H1 (cell line): ENCODE data around the gene NEFH. TPM values are rescaled to one million over a fixed set of nuclear protein-coding genes. Genes with fewer than 3 reads are reported as not detected.

Source experiments
- CTCF ChIA-PET: fragments of 300-600 bp; sonication (Branson Sonifier 250); formaldehyde crosslinking; loops from one replicate; lab custom pipeline; 2021; ENCODE audit not compliant: partially characterized antibody; lab: Charles Lee
- POLR2A ChIA-PET: fragments of 300-600 bp; sonication (Branson Sonifier 250); formaldehyde crosslinking; loops from one replicate; lab custom pipeline; 2021; ENCODE audit warnings: inconsistent platforms; ENCODE audit not compliant: partially characterized antibody; lab: Charles Lee
- DNase-seq, 2 experiments: peaks; one replicate each; pipeline versions ENCODE4 v3.0.0 to v3.0.0-alpha.2; 2010 to 2022; ENCODE audit warnings: low spot score in 2 of 2, low read depth in 1 of 2, mixed read lengths in 1 of 2
- FAIRE-seq: peaks from 2 replicates; lab custom pipeline; 2011; peaks lifted over from hg19 to GRCh38; lab: Jason Lieb, UNC
- H2AFZ ChIP-seq: 2 replicates; pipeline ENCODE4 v1.8.1; 2012; ENCODE audit warnings: low read length, inconsistent platforms
- H2AK5ac ChIP-seq: 2 replicates; pipeline ENCODE4 v1.6.1; 2013; ENCODE audit warnings: low read depth, low read length
- H2BK120ac ChIP-seq: replicated peaks from 2 replicates; pipeline ENCODE3; 2013; ENCODE audit warnings: low read depth, low read length, inconsistent platforms
- H2BK12ac ChIP-seq: 2 replicates; pipeline ENCODE4 v1.6.1; 2013; ENCODE audit warnings: low read depth, low read length
- H2BK15ac ChIP-seq: 2 replicates; pipeline ENCODE4 v1.6.1; 2013; ENCODE audit warnings: low read length
- H2BK20ac ChIP-seq: 2 replicates; pipeline ENCODE4 v1.6.1; 2013; ENCODE audit warnings: low read length
- H2BK5ac ChIP-seq: 2 replicates; pipeline ENCODE4 v1.6.1; 2013; ENCODE audit warnings: low read depth, low read length
- H3K14ac ChIP-seq: 2 replicates; pipeline ENCODE4 v1.6.1; 2013; ENCODE audit warnings: inconsistent platforms; ENCODE audit not compliant: insufficient read length
- H3K18ac ChIP-seq: 2 replicates; pipeline ENCODE4 v1.6.1; 2013; ENCODE audit warnings: low read length; ENCODE audit errors: extremely low read depth
- H3K23ac ChIP-seq: 2 replicates; pipeline ENCODE4 v1.6.1; 2013; ENCODE audit warnings: inconsistent platforms; ENCODE audit not compliant: insufficient read length
- H3K23me2 ChIP-seq: 2 replicates; pipeline ENCODE4 v1.6.1; 2013; ENCODE audit warnings: low read depth, low read length
- H3K27ac ChIP-seq: 2 replicates; pipeline ENCODE4 v1.6.1; 2011; ENCODE audit warnings: low read depth, low read length, inconsistent platforms
- H3K27me3 ChIP-seq, 4 experiments: replicated peaks in 1 of 4; 1 replicate in 1 of 4; 2 replicates in 3 of 4; pipeline versions ENCODE4 v1.6.1 to v1.8.1; 2011 to 2013; ENCODE audit warnings: low read length in 3 of 4, mild to moderate bottlenecking in 3 of 4, inconsistent platforms in 2 of 4, mixed read lengths in 2 of 4, moderate library complexity in 1 of 4; ENCODE audit not compliant: control insufficient read depth in 3 of 4, insufficient read depth in 3 of 4; ENCODE audit errors: extremely low read depth in 1 of 4
- H3K36me3 ChIP-seq, 4 experiments: 2 replicates each; pipeline versions ENCODE4 v1.6.1 to v1.8.1; 2011 to 2013; ENCODE audit warnings: mild to moderate bottlenecking in 4 of 4, low read length in 3 of 4, moderate library complexity in 2 of 4, control low read depth in 1 of 4, inconsistent platforms in 1 of 4; ENCODE audit not compliant: insufficient read depth in 4 of 4, control insufficient read depth in 2 of 4
- H3K4ac ChIP-seq: replicated peaks from 2 replicates; pipeline ENCODE3; 2013; ENCODE audit warnings: low read length, low read depth, mixed read lengths, inconsistent platforms; ENCODE audit not compliant: insufficient read length
- H3K4me1 ChIP-seq, 4 experiments: replicated peaks in 1 of 4; 1 replicate in 1 of 4; 2 replicates in 3 of 4; pipeline versions ENCODE4 v1.6.1 to v1.8.1; 2011 to 2013; ENCODE audit warnings: low read length in 3 of 4, inconsistent platforms in 2 of 4, mixed read lengths in 1 of 4; ENCODE audit not compliant: insufficient read depth in 4 of 4, control insufficient read depth in 3 of 4
- H3K4me2 ChIP-seq, 2 experiments: 2 replicates each; pipeline versions ENCODE4 v1.6.1 to v1.8.1; 2011 to 2013; ENCODE audit warnings: low read depth in 2 of 2, low read length in 2 of 2, control low read depth in 1 of 2, inconsistent platforms in 1 of 2, mild to moderate bottlenecking in 1 of 2; ENCODE audit not compliant: insufficient read depth in 1 of 2
- H3K4me3 ChIP-seq, 4 experiments: fragments of 200-600, 300-600 bp in 1 of 4; sonication (generic), shearing (Covaris generic), sonication (Bioruptor Twin) in 1 of 4; 2 replicates each; pipeline versions ENCODE4 v1.5.1 to v1.8.1; 2011 to 2016; ENCODE audit warnings: low read length in 4 of 4, low read depth in 3 of 4, control low read depth in 2 of 4, inconsistent platforms in 2 of 4, mild to moderate bottlenecking in 2 of 4, mixed read lengths in 1 of 4, moderate library complexity in 1 of 4; ENCODE audit not compliant: insufficient read depth in 2 of 4; ENCODE audit errors: extremely low read depth in 1 of 4
- H3K56ac ChIP-seq: replicated peaks from 2 replicates; pipeline ENCODE3; 2013; ENCODE audit warnings: low read depth, mild to moderate bottlenecking, mixed read lengths, low read length, inconsistent platforms; ENCODE audit not compliant: insufficient read length
- H3K79me1 ChIP-seq: 2 replicates; pipeline ENCODE4 v1.6.1; 2013; ENCODE audit warnings: low read depth, low read length, control low read depth
- H3K79me2 ChIP-seq, 2 experiments: 2 replicates each; pipeline versions ENCODE4 v1.6.1 to v1.8.1; 2012 to 2013; ENCODE audit warnings: low read length in 2 of 2, mild to moderate bottlenecking in 2 of 2, inconsistent platforms in 1 of 2; ENCODE audit not compliant: insufficient read depth in 2 of 2, control insufficient read depth in 1 of 2
- H3K9ac ChIP-seq, 4 experiments: replicated peaks in 1 of 4; 1 replicate in 1 of 4; 2 replicates in 3 of 4; pipeline versions ENCODE4 v1.6.1 to v1.8.1; 2011 to 2013; ENCODE audit warnings: low read depth in 3 of 4, low read length in 3 of 4, control low read depth in 2 of 4, mild to moderate bottlenecking in 2 of 4, moderate library complexity in 2 of 4, inconsistent platforms in 1 of 4; ENCODE audit errors: extremely low read depth in 1 of 4
- H3K9me3 ChIP-seq, 2 experiments: 2 replicates each; pipeline versions ENCODE4 v1.6.1 to v1.8.1; 2012 to 2013; ENCODE audit warnings: mild to moderate bottlenecking in 2 of 2, moderate library complexity in 2 of 2, control low read depth in 1 of 2, inconsistent platforms in 1 of 2, low read depth in 1 of 2, low read length in 1 of 2, mixed read lengths in 1 of 2; ENCODE audit not compliant: insufficient read depth in 2 of 2
- H4K20me1 ChIP-seq, 2 experiments: replicated peaks in 1 of 2; 2 replicates each; pipeline versions ENCODE3 to v1.8.1; 2011 to 2013; ENCODE audit warnings: inconsistent platforms in 2 of 2, low read length in 2 of 2, mild to moderate bottlenecking in 1 of 2; ENCODE audit not compliant: insufficient read depth in 2 of 2, control insufficient read depth in 1 of 2
- H4K5ac ChIP-seq: 2 replicates; pipeline ENCODE4 v1.6.1; 2013; ENCODE audit warnings: low read length, low read depth, mixed read lengths, inconsistent platforms; ENCODE audit not compliant: insufficient read length
- H4K8ac ChIP-seq: 2 replicates; pipeline ENCODE4 v1.8.0; 2013; ENCODE audit warnings: mild to moderate bottlenecking, moderate library complexity, low read length, inconsistent platforms; ENCODE audit not compliant: insufficient read depth; ENCODE audit errors: extremely low read depth
- H4K91ac ChIP-seq: replicated peaks from 2 replicates; pipeline ENCODE3; 2013; ENCODE audit warnings: low read length, mixed read lengths, inconsistent platforms; ENCODE audit not compliant: insufficient read length
- GABPA ChIP-seq: IDR thresholded peaks from 2 replicates; pipeline ENCODE4 v1.6.1; 2011; ENCODE audit warnings: mild to moderate bottlenecking, low read length, moderate library complexity, borderline replicate concordance; ENCODE audit not compliant: insufficient read depth
- HDAC6 ChIP-seq: IDR thresholded peaks from one replicate; pipeline ENCODE4 v1.7.1; 2012; ENCODE audit warnings: low read depth, mild to moderate bottlenecking, inconsistent platforms, low read length, moderate library complexity
- NRF1 ChIP-seq: IDR thresholded peaks from 2 replicates; pipeline ENCODE4 v1.6.1; 2011; ENCODE audit warnings: mild to moderate bottlenecking, low read depth, low read length, improper control_type of control experiment
- RBBP5 ChIP-seq: IDR thresholded peaks from 2 replicates; pipeline ENCODE4 v1.7.1; 2012; ENCODE audit warnings: low read depth, mild to moderate bottlenecking, inconsistent platforms, low read length, moderate library complexity, borderline replicate concordance
- SAP30 ChIP-seq: fragments of 300-600 bp; sonication (generic); IDR thresholded peaks from 2 replicates; pipeline ENCODE4 v1.7.1; 2012; ENCODE audit warnings: low read length, moderate library complexity, mild to moderate bottlenecking, inconsistent platforms; ENCODE audit not compliant: insufficient read depth, insufficient replicate concordance
- TAF1 ChIP-seq: IDR thresholded peaks from 2 replicates; pipeline ENCODE4 v1.6.1; 2011; ENCODE audit warnings: mild to moderate bottlenecking, low read depth, low read length
- WGBS, 2 experiments: shearing (Covaris generic) in 1 of 2; methylation state at CpG; one replicate each; pipeline versions ENCODE4 v1.1.6 to v1.1.7; 2013 to 2015; ENCODE audit warnings: low lambda C conversion rate in 2 of 2, mixed read lengths in 2 of 2, inconsistent platforms in 1 of 2, low coverage in 1 of 2, missing lambda C conversion rate in 1 of 2; ENCODE audit not compliant: insufficient replicate concordance in 2 of 2, insufficient coverage in 1 of 2, insufficient read length in 1 of 2; ENCODE audit errors: extremely low coverage in 1 of 2, missing lambda C conversion rate in 1 of 2; 5-methylcytosine and 5-hydroxymethylcytosine counted together
- polyA plus RNA-seq, 7 experiments: library from polyadenylated mRNA; depleted of rRNA in 3 of 7; stranded (reverse) in 5 of 7; unstranded in 2 of 7; fragments of >200 nt in 5 of 7; fragments of 200-250 nt in 2 of 7; gene quantifications; 1 replicate in 5 of 7; 2 replicates in 1 of 7; 4 replicates in 1 of 7; pipeline versions ENCODE4 v1.2.1 to v1.2.3, GENCODE V29; 2011 to 2013; ENCODE audit warnings: missing spikeins in 2 of 7, mixed read lengths in 2 of 7
- total RNA-seq: library from RNA; stranded (reverse); fragmentation: NEBNext Ultra II Directional; extraction: Animal tissue kit (Norgen Biotek cat#: 25700); gene quantifications from 2 replicates; pipeline ENCODE4 v1.2.1, GENCODE V29; 2021
- TF ChIP-seq, protein P1 (sequence below): IDR thresholded peaks from 2 replicates; pipeline ENCODE4 v1.6.1; 2012; ENCODE audit warnings: inconsistent platforms

The NEFH gene
- total and polyA plus RNA-seq, 2 of the 8 experiments (the other 6 are each of a cell fraction or from before 2014, with no cell fraction given): 0.57 to 2.3 TPM

DNA sequence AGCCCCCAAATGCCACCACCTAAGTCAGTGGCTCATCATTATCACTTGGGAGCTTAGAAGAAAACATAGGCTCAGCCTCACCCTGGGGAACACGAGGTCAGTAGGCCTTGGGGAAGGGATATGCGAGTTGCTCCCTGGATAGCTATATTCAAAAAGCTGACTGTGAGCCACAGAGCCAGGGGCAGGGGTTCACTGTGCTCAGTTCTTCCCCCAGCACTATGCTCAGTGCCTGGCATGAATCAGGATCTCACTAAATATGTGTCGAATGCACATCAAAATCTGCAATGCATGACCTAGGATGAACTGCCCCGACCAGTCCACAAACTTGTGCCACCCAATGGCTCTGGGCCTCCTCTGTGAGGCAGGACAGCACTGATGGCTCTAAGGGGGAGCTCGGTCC is 38.4 kb downstream of the NEFH start:
- no peak for FAIRE-seq

More for the DNA sequence above, 38.4 kb downstream of the NEFH start:
- Histone ChIP-seq H2BK120ac (no peak overlapping the region), H2BK5ac (no peak overlapping the region), H3K4me3 (no peak overlapping the region), H3K18ac (no peak overlapping the region), H3K23ac (no peak overlapping the region), H4K5ac (no peak overlapping the region), H4K91ac (no peak overlapping the region), H2BK12ac (no peak overlapping the region), H3K27me3 (no peaks in the 10 kb centered on the region), H3K9me3 (no peaks in the 10 kb centered on the region), H2BK15ac (no peak overlapping the region), H4K20me1 (peaks cover 0 to 8% of the 10 kb centered on the region in 2 experiments), H3K4ac (no peak overlapping the region), H3K4me1 (no peaks in the 10 kb centered on the region), H3K4me2 (no peak overlapping the region), H4K8ac (no peak overlapping the region), H3K14ac (no peak overlapping the region), H3K27ac (no peak overlapping the region), H3K23me2 (no peaks in the 10 kb centered on the region), H3K9ac (no peak overlapping the region), H3K56ac (no peak overlapping the region), H2BK20ac (no peak overlapping the region), H3K36me3 (peaks cover 23 to 71% (median 47%) of the 10 kb centered on the region in 4 experiments), H2AFZ (no peak overlapping the region), H3K79me2 (no peaks in the 10 kb centered on the region), H2AK5ac (no peak overlapping the region), H3K79me1 (no peaks in the 10 kb centered on the region)
- ChIA-PET CTCF (no interaction called here), POLR2A (interaction anchor here (4.0 kb wide), 1 partner anchor 10 kb away, joined by 13 read pairs; no protein-coding TSS in a partner anchor)
- no peak for TF ChIP-seq TAF1
- TF ChIP-seq SAP30: no peak
- TF ChIP-seq, protein P1, sequence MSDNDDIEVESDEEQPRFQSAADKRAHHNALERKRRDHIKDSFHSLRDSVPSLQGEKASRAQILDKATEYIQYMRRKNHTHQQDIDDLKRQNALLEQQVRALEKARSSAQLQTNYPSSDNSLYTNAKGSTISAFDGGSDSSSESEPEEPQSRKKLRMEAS: no peak
- no peak for TF ChIP-seq GABPA
- TF ChIP-seq NRF1: no peak
- TF ChIP-seq HDAC6: no peak
- TF ChIP-seq RBBP5: no peak
- 80% methylated on average over 5 of the region's 5 CpGs; no CpG with 5 or more reads in 1 of the 2 experiments for WGBS, 2 experiments
- no peak for DNase-seq
